HL-60/S4 (cell line): ENCODE measurements around the gene GSDMA.
"Not testable (repeated sequence)": the region's sequence is repeated elsewhere in the genome, so short reads cannot be mapped to it uniquely, and the experiment has no call there.

ENCODE experiments used
- in situ Hi-C: fragments of 300-500 bp; cut with MboI; formaldehyde crosslinking; loops from 2 replicates; pipeline ENCODE4 v1.14.3; 2022; ENCODE audit warnings: low sequenced_read_pairs

The GSDMA gene

GRCh38 chr17:39929646-39930407, 33.0 kb upstream of the GSDMA start:
- in situ Hi-C loops: no loop called here

- in situ Hi-C loops: no loop called here
Observed at GRCh38 chr17:39933912-39934311, 28.9 kb upstream of the GSDMA start.

DNA sequence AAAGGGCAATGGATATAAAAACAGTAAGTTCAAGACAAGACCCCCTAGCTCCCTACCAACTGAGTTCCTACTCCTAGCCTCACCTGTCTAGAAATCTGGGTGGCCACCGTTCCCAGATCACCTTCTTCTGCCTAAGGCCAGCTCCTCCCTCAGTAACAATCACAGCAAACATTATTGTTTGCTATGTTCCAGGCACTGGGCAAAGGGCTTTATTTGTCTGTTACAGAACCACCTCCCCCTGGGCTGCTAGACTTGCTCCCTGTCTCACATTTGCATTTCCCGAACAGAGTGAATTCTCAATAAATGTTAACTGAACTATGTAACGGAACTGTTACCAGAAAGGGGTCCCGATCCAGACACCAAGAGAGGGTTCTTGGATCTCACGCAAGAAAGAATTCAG, 28.5 kb upstream of the GSDMA start:
- in situ Hi-C loops: no loop called here

- in situ Hi-C loops: no loop called here
Observed at GRCh38 chr17:39935909-39936308, 26.9 kb upstream of the GSDMA start.

GRCh38 chr17:39937447-39937846, 25.4 kb upstream of the GSDMA start:
- in situ Hi-C loops: no loop called here

GRCh38 chr17:39938140-39938869, 24.5 kb upstream of the GSDMA start:
- in situ Hi-C loops: no loop called here

- in situ Hi-C loops: no loop called here
Observed at GRCh38 chr17:39939106-39939505, 23.7 kb upstream of the GSDMA start.

DNA sequence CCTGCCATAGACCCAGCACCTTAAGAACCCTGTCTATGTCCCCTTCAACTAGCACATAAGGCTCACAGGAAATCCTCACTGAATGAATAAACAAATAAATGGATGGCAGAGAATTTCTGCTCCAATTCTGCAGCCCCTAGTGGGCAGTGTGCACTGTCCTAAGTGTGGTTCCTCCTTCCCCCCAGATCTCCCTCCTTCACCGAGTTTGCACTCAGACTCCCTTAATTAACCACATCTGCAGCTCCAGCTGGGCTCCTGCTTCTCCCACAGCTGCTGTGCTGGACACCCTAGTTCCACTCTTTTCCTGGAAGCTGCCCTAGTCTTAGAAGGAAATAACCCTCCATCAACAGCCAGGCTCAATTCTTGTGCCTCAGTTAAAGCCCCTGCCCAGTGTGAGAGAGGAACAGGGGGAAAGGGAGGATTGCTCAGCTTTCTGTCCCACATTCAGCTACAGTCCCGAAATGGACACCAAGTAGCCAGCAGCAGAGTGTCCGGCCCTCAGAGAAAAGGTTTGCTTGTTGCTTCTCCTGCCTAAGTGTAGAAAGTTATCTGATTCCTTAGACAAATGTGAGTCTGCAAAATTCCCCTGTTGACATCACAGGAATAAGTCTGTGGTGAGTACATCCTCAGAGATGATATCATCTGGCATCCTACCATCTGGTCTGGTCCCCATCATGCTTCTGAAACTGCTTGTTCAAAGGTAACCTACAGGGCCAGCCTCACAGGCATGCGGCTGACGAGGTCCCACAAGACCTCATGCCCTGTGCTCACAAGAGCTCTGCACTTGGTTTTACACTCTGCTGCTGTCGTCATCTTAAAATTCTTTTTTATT, 23.0 kb upstream of the GSDMA start:
- in situ Hi-C loops: no loop called here

DNA sequence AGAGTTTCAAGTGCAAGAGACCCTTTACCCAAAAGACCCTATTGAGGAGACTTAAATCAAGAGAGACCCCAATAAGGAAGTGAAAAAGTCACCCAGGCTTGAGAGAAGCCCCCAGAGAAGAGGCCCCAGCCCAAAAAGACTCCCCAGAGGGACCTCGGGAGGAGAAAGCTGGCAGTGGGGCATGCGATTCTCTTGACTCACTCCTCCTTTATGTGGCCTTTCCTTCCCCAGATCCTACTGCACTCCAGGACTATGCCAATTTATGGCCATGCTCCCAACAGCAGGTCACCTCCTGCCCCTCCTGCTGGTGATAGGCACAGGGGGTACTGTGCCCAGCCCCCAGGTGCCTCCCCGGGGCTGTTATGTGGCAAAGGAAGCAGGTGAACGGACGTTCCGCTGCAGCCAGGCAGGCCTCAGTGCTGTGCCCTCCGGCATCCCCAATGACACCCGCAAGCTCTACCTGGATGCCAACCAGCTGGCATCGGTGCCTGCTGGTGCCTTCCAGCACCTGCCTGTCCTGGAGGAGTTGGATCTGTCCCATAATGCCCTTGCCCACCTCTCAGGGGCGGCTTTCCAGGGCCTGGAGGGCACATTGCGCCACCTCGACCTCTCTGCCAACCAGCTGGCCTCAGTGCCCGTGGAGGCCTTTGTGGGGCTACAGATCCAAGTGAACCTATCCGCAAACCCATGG, 19.0 kb upstream of the GSDMA start:
- in situ Hi-C loops: no loop called here

DNA sequence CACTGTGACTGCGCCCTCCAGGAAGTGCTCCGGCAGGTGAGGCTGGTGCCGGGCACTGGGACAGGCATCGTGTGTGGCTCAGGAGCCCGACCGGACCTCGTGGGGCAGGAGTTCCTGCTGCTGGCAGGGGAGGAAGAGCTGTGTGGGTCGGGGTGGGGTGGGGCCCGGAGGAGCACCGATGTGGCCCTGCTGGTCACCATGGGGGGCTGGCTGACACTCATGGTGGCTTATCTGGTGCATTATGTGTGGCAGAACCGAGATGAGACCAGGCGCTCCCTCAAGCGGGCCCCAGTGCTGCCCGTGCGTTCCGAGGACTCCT, 18.5 kb upstream of the GSDMA start:
- in situ Hi-C loops: no loop called here

DNA sequence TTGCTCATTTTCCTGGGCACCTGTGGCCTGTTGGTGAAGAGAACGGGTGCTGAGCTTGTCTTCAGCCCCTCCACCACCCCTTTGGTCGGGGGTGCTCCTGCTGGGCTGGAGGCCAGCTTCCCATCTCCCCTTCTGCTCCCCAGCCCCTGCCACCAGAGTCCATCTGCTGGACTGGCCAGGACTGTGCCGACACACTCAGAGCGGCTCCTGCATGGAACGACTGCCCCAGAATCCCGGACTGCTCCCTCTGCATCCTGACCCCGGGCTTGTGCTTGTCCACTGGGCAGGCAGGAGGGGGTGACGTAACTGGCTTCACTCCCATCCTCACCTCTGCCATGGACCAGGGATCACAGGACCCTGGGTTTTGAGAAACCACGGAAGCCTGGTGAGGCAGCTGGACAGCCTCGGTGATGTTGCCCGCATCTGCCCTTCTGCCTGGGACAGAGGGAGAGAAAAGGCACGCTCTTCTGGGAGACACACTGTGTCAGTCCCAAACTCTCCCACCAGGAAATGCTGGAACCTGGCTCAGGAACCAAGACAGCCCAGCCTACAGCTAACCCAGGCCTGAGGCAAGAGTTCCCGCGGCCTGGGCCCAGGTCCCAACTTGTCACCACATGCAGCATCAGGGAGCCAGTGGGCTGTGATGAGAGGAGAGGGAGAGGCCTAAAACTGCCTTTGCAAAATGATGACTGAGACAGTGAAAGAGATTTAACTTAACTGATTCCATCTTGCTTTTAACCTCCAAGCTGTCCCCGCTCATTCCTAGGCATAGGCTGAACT, 16.1 kb upstream of the GSDMA start:
- in situ Hi-C loops: no loop called here

DNA sequence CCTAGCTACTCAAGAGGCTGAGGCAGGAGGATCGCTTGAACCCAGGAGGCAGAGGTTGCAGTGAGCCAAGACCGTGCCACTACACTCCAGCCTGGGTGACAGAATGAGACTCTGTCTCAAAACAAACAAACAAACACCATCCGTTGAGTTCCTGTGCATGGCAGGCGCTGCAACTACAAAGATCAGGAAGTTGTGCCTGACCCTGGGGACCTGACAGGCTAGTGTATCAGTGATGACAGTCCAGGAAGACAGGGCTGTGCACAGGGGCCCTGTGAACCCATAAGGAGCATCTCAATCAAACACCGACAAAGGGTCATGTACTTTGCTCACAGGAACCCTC, 14.3 kb upstream of the GSDMA start:
- in situ Hi-C loops: not testable (repeated sequence)

DNA sequence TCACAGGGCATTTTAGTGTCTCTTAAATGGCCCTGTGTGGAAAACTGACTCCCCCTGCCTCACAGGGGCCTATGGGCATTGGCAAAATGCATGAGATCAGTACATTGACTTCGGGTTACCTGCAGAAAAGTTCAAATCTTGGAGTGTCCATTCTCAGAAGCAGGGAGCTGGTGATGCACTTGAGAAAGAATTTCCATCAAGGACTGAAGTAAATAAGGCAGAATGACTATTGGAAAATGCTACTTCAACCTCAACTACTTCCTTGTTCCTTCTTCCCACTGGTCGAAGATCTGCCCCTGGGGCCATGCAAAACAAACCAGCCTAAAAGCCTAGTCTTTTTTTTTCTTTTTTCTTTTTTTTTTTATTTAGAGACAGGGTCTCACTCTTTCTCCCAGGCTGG, 13.8 kb upstream of the GSDMA start:
- in situ Hi-C loops: no loop called here

GRCh38 chr17:39950871-39951348, 11.9 kb upstream of the GSDMA start:
- in situ Hi-C loops: no loop called here

GRCh38 chr17:39951924-39952679, 10.7 kb upstream of the GSDMA start:
- in situ Hi-C loops: no loop called here

- in situ Hi-C loops: no loop called here
Observed at GRCh38 chr17:39952680-39953470, 9.9 kb upstream of the GSDMA start.

DNA sequence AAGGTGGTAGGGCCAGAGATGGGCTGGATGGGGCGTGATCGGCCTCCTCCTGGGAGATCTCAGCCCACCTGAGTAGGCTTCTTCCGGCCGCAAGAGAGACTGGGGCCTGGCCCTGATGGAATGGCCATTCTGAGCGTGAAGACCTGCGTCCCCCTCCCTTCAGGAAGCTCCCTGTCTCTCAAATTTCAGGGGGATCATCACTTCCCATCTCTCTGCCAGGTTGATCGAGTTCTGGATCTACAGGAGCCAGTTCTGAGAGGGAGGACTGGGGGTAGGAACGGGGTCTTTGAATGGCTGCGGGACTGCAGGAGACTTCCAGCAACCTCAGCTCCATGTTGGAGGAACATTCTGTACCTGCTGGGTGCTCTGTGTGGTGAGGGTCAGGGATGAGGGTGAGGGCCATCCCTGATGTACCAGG, 9.3 kb upstream of the GSDMA start:
- in situ Hi-C loops: no loop called here

GRCh38 chr17:39954876-39955275, 7.9 kb upstream of the GSDMA start:
- in situ Hi-C loops: no loop called here

- in situ Hi-C loops: no loop called here
Observed at GRCh38 chr17:39955726-39956225, 7.0 kb upstream of the GSDMA start.
